ENCODE results near the gene TTC1. TPM values are rescaled to one million over a fixed set of nuclear protein-coding genes. Genes with fewer than 3 reads are reported as not detected.
"Not testable (repeated sequence)": the region's sequence is repeated elsewhere in the genome, so short reads cannot be mapped to it uniquely, and the experiment has no call there.

TTC1 gene
- total and polyA plus RNA-seq, 10 donors = 29.2 to 55.2 (median 39.6) TPM

- DNase-seq = no peak
- Histone ChIP-seq H3K4me1 (peaks cover 0 to 8% (median 0%) of the 10 kb centered on the region in 6 donors), H3K36me3 (no peaks in the 10 kb centered on the region), H3K9me3 (no peaks in the 10 kb centered on the region), H3K4me3 (no peak overlapping the region), H3K27me3 (replicated peaks in 1 of 7) (peaks cover 0 to 36% (median 6%) of the 10 kb centered on the region in 7 donors), H3K27ac (no peak overlapping the region)
- intact Hi-C loops (cut with DNase I; ENCODE audit: low total_unique reads) = loop anchor here (10.0 kb wide), 1 partner anchor 519 kb away; no protein-coding TSS in a partner anchor
- WGBS, 5 donors = 82 to 89% (median 87%) methylated on average over 6 of the region's 6 CpGs
- TF ChIP-seq POLR2A (IDR thresholded peaks at IDR 0.05) = no peak
- no peak for TF ChIP-seq CTCF (IDR thresholded peaks at IDR 0.05 in 8 of 11, conservative IDR thresholded peaks at IDR 0.05 in 3 of 11)
- no peak for TF ChIP-seq POLR2AphosphoS5 (IDR thresholded peaks at IDR 0.05)
Measured at GRCh38 chr5:159963935-159964334, 45.0 kb upstream of the TTC1 start.

DNA sequence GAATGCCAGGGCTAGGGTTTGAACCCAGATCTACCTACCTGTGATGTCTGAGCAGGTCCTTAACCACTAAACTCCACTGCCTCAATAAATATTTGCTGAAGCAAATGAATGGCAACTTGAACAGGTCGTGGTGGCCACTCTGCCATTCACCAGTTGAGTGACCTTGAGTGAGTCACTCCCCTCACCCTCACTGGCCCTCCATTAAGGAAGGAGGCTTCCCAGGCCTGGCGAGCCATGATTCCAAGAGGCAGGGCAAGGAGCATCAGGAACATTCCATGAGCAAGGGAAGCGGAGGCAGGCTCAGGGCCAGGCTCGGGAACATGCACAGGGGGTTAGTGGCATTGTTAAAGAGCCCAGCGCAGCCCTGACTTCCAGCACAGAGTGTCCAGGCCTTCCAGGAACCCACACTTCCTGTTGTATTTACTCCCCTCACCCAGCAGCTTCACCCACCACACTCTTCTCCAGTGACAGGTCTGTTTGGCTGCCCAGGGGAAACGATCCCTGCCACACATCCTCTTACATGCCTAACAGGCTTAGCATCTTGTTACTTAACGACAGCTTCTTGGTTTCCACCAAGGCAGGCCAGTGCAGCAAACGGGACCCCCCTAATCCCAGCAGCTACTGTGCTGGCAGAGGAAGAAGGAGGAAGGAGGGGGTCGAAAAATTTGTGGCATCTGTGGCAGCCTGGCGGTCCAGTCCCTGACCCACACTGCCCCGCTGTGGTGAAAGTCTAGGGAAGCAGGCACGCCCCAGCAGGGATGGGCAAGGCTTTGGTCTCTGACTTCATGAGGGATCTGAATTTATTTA, 43.7 kb upstream of the TTC1 start:
- intact Hi-C loops (cut with DNase I; ENCODE audit: low total_unique reads) = loop anchor here (10.0 kb wide), 1 partner anchor 520 kb away; no protein-coding TSS in a partner anchor
- no peak overlapping the region for H3K4me3 ChIP-seq
- peak in 10 of 11 experiments; percentile 22 to 79 (median 54) for TF ChIP-seq CTCF (IDR thresholded peaks at IDR 0.05 in 8 of 11, conservative IDR thresholded peaks at IDR 0.05 in 3 of 11)
- TF ChIP-seq POLR2A (IDR thresholded peaks at IDR 0.05) = no peak
- peak in 1 of 3 donors; percentile 12 for TF ChIP-seq POLR2AphosphoS5 (IDR thresholded peaks at IDR 0.05)
- no peaks in the 10 kb centered on the region for H3K36me3 ChIP-seq
- WGBS, 5 donors = 8 to 35% (median 29%) methylated on average over 7 to 12 of the region's 12 CpGs
- DNase-seq = peak; percentile 79
- H3K9me3 ChIP-seq = no peaks in the 10 kb centered on the region
- peak overlapping the region in 5 of 8 donors; percentile 3 to 47 (median 22) for H3K27ac ChIP-seq
- H3K4me1 ChIP-seq = peaks cover 0 to 14% (median 0%) of the 10 kb centered on the region in 6 donors
- H3K27me3 ChIP-seq (replicated peaks in 1 of 7) = peaks cover 0 to 45% (median 11%) of the 10 kb centered on the region in 7 donors

GRCh38 chr5:159965838-159966128, 43.2 kb upstream of the TTC1 start:
- intact Hi-C loops (cut with DNase I; ENCODE audit: low total_unique reads) = loop anchor here (10.0 kb wide), 1 partner anchor 521 kb away; no protein-coding TSS in a partner anchor
- not testable (repeated sequence) for DNase-seq, H3K9me3 ChIP-seq, H3K36me3 ChIP-seq, H3K4me3 ChIP-seq
- WGBS, 5 donors = 63 to 68% (median 66%) methylated on average over 4 of the region's 4 CpGs
- TF ChIP-seq CTCF (IDR thresholded peaks at IDR 0.05 in 8 of 11, conservative IDR thresholded peaks at IDR 0.05 in 3 of 11) = peak in 1 of 11 experiments; percentile 11
- peaks cover 0 to 51% (median 17%) of the 10 kb centered on the region in 7 donors for H3K27me3 ChIP-seq (replicated peaks in 1 of 7)
- peak overlapping the region in 4 of 8 donors; percentile 16 to 35 (median 18) for H3K27ac ChIP-seq
- peaks cover 0 to 16% (median 0%) of the 10 kb centered on the region in 6 donors for H3K4me1 ChIP-seq

DNA sequence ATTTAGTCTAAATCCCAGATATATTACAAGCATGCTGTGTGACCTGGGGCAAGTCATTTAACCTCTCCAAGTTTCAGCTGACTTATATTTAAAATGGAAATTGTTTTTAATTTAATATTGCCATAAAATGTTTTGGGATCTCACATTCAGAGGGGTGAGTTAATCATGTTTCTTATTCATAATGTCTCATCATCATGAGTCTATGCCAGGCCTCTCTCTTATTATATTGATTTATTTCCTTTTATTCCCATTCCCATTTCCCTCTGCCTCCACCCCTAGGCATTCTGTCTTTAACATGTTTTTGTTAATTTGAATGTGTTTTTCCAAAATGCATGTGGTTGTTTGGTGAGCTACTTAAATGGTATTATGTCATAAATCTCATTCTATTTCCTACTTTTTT, 39.0 kb upstream of the TTC1 start:
- Histone ChIP-seq H3K27ac (no peak overlapping the region), H3K9me3 (no peaks in the 10 kb centered on the region), H3K4me3 (no peak overlapping the region), H3K27me3 (replicated peaks in 1 of 7) (peaks cover 0 to 88% (median 45%) of the 10 kb centered on the region in 7 donors), H3K4me1 (peaks cover 0 to 34% (median 16%) of the 10 kb centered on the region in 6 donors), H3K36me3 (no peaks in the 10 kb centered on the region)
- TF ChIP-seq CTCF (IDR thresholded peaks at IDR 0.05 in 8 of 11, conservative IDR thresholded peaks at IDR 0.05 in 3 of 11) (no peak), POLR2AphosphoS5 (IDR thresholded peaks at IDR 0.05) (no peak), POLR2A (IDR thresholded peaks at IDR 0.05) (no peak)
- intact Hi-C loops (cut with DNase I; ENCODE audit: low total_unique reads) = loop anchor here (10.0 kb wide), 1 partner anchor 525 kb away; no protein-coding TSS in a partner anchor
- DNase-seq = no peak
